Activated CD4-positive, CD25-positive, alpha-beta regulatory T cell treated with anti-CD3 and anti-CD28 coated beads, Interleukin-2, amount 50 U/mL, for 16 hours (primary cell): ENCODE data around the gene CA12.

ENCODE experiments used
- DNase-seq: peaks from one replicate; pipeline ENCODE4 v3.0.0-alpha.2; 2020; ENCODE audit warnings: low read depth, low spot score

Gene CA12

GRCh38 chr15:63378946-63379345 is 2.7 kb downstream of the CA12 start:
- DNase-seq, result no peak

GRCh38 chr15:63374686-63375520 is 6.7 kb downstream of the CA12 start:
- DNase-seq, result no peak

- no peak for DNase-seq
Observed at GRCh38 chr15:63373866-63374548, 7.6 kb downstream of the CA12 start.

GRCh38 chr15:63373330-63373729 is 8.3 kb downstream of the CA12 start:
- DNase-seq, result no peak

- no peak for DNase-seq
Observed at GRCh38 chr15:63372753-63373152, 8.9 kb downstream of the CA12 start.

- DNase-seq, result no peak
Observed at GRCh38 chr15:63372018-63372705, 9.5 kb downstream of the CA12 start.

GRCh38 chr15:63371297-63371918 is 10.2 kb downstream of the CA12 start:
- DNase-seq, result no peak

GRCh38 chr15:63370764-63371163 is 10.9 kb downstream of the CA12 start:
- DNase-seq, result no peak

- DNase-seq, result no peak
Observed at GRCh38 chr15:63369781-63370180, 11.9 kb downstream of the CA12 start.

- no peak for DNase-seq
Observed at GRCh38 chr15:63369296-63369695, 12.3 kb downstream of the CA12 start.

GRCh38 chr15:63368503-63368902 is 13.1 kb downstream of the CA12 start:
- DNase-seq, result no peak

- DNase-seq, result no peak
Observed at GRCh38 chr15:63367900-63368299, 13.7 kb downstream of the CA12 start.

GRCh38 chr15:63367390-63367789 is 14.3 kb downstream of the CA12 start:
- no peak for DNase-seq

- DNase-seq, result no peak
Observed at GRCh38 chr15:63366451-63366850, 15.2 kb downstream of the CA12 start.

GRCh38 chr15:63365273-63365680 is 16.4 kb downstream of the CA12 start:
- no peak for DNase-seq

- no peak for DNase-seq
Observed at GRCh38 chr15:63364399-63365272, 17.0 kb downstream of the CA12 start.

GRCh38 chr15:63363292-63363691 is 18.4 kb downstream of the CA12 start:
- no peak for DNase-seq

- no peak for DNase-seq
Observed at GRCh38 chr15:63362885-63363284, 18.8 kb downstream of the CA12 start.

- no peak for DNase-seq
Observed at GRCh38 chr15:63362196-63362595, 19.4 kb downstream of the CA12 start.

GRCh38 chr15:63360170-63360569 is 21.5 kb downstream of the CA12 start:
- DNase-seq, result no peak
